Body of pancreas (tissue), 4 donors: ENCODE measurements around the gene GLIPR1L2. TPM values are rescaled to one million over a fixed set of nuclear protein-coding genes. Genes with fewer than 3 reads are reported as not detected.

Experiments
- ATAC-seq: fragments of 150-250 bp; one replicate; pipeline ENCODE4 v1.9.1; 2016
- DNase-seq, 4 donors: peaks; one replicate each; pipeline ENCODE4 v3.0.0-alpha.2; 2019
- H3K27ac ChIP-seq, 4 donors: fragments of 200-600 bp; sonication (generic); 1 replicate in 3 of 4; 2 replicates in 1 of 4; pipeline versions ENCODE4 v1.5.1 to v1.6.1; 2016 to 2019; ENCODE audit warnings: mild to moderate bottlenecking in 1 of 4, mixed read lengths in 1 of 4, moderate library complexity in 1 of 4
- H3K27me3 ChIP-seq, 2 donors: fragments of 200-600 bp; sonication (generic); one replicate each; pipeline ENCODE4 v1.6.0; 2016; ENCODE audit warnings: mild to moderate bottlenecking in 1 of 2
- H3K36me3 ChIP-seq, 2 donors: fragments of 200-600 bp; sonication (generic); replicated peaks in 1 of 2; 2 replicates each; pipeline ENCODE4 v1.5.1; 2016; ENCODE audit warnings: low read depth in 2 of 2; ENCODE audit not compliant: insufficient read depth in 1 of 2
- H3K4me1 ChIP-seq: fragments of 200-600 bp; sonication (generic); one replicate; pipeline ENCODE4 v1.6.0; 2016
- H3K4me3 ChIP-seq, 2 donors: fragments of 200-600 bp; sonication (generic); 1 replicate in 1 of 2; 2 replicates in 1 of 2; pipeline ENCODE4 v1.5.1; 2016 to 2019
- H3K9me3 ChIP-seq, 3 donors: fragments of 200-600 bp; sonication (generic); 1 replicate in 2 of 3; 2 replicates in 1 of 3; pipeline ENCODE4 v1.5.1; 2016
- POLR2A ChIP-seq, 3 donors: fragments of 450-650 bp; IDR thresholded peaks; one replicate each; pipeline ENCODE4 v1.6.1; 2016; ENCODE audit warnings: antibody characterized with exemption in 3 of 3, mild to moderate bottlenecking in 2 of 3
- WGBS, 2 donors: methylation state at CpG; one replicate each; pipeline ENCODE4 v1.1.5; 2017; 5-methylcytosine and 5-hydroxymethylcytosine counted together
- intact Hi-C: fragments of 100-400 bp; cut with DNase I; formaldehyde crosslinking; loops from one replicate; pipeline ENCODE4 v1.15.1; 2023
- total RNA-seq, 2 donors: library from RNA; depleted of rRNA; stranded (reverse); fragments of >200 nt; gene quantifications; one replicate each; pipeline ENCODE4 v1.1.0, GENCODE V29; 2016
- TF ChIP-seq, protein P1 (sequence below), 7 experiments: fragments of 450-650 bp in 4 of 7; fragments of 200-600 bp in 3 of 7; sonication (generic) in 3 of 7; IDR thresholded peaks; one replicate each; pipeline ENCODE4 v1.5.1; 2016 to 2019; ENCODE audit warnings: antibody characterized with exemption in 7 of 7

Gene GLIPR1L2
- total RNA-seq, 2 donors from 2014 or later = 1.6 TPM; not detected in 1

DNA sequence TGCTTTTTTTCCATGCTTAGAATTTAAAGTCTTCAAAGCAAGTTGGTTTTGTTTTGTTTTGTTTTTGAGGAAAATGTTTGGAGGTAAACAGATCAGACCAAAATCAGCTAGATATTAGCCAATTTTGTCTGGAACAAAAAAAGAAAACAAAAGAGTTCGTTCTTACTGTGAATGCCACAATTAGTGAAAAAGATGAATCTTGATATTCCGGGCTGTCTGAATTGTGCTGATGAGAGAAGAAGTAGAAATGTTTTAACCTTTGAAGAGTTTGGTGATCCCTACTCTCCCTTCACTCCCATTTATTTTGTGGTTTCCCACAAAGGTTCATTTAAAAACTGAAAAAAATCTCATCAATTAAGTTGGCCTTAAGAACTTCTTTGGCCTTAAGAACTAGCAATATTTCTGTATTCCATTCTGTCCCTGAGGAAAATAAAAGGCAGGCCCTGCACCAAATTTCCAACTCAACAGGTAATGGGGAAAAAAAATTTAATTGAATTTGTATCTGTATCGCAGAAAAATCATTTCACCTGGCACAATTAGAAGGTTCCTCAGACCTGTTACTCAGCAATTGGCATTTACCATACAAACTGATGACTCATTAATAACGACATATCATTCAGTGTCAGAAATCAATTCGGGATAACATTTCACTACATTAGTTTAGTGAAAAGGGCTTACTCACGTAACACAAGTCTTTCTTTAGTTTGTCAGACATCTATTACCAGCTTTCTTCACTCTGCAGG, 562 bp upstream of the GLIPR1L2 start:
- DNase-seq = no peak
- WGBS, 2 donors = 17 to 22% methylated on average over 6 of the region's 6 CpGs
- peak; percentile 47 for ATAC-seq
- H3K36me3 ChIP-seq = no peaks in the 10 kb centered on the region
- H3K27ac ChIP-seq = peak overlapping the region; percentile 84 to 92 (median 85)
- H3K4me1 ChIP-seq = peaks cover 4% of the 10 kb centered on the region
- TF ChIP-seq, protein P1, sequence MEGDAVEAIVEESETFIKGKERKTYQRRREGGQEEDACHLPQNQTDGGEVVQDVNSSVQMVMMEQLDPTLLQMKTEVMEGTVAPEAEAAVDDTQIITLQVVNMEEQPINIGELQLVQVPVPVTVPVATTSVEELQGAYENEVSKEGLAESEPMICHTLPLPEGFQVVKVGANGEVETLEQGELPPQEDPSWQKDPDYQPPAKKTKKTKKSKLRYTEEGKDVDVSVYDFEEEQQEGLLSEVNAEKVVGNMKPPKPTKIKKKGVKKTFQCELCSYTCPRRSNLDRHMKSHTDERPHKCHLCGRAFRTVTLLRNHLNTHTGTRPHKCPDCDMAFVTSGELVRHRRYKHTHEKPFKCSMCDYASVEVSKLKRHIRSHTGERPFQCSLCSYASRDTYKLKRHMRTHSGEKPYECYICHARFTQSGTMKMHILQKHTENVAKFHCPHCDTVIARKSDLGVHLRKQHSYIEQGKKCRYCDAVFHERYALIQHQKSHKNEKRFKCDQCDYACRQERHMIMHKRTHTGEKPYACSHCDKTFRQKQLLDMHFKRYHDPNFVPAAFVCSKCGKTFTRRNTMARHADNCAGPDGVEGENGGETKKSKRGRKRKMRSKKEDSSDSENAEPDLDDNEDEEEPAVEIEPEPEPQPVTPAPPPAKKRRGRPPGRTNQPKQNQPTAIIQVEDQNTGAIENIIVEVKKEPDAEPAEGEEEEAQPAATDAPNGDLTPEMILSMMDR (IDR thresholded peaks at IDR 0.05) = no peak
- TF ChIP-seq POLR2A (IDR thresholded peaks at IDR 0.05) = no peak
- H3K9me3 ChIP-seq = no peaks in the 10 kb centered on the region
- H3K27me3 ChIP-seq = no peaks in the 10 kb centered on the region
- peak overlapping the region in 1 of 2 donors; percentile 22 for H3K4me3 ChIP-seq
- intact Hi-C loops = no loop called here

GRCh38 chr12:75404231-75404630, 13.3 kb downstream of the GLIPR1L2 start:
- Histone ChIP-seq H3K27ac (no peak overlapping the region), H3K4me3 (no peak overlapping the region), H3K36me3 (no peaks in the 10 kb centered on the region), H3K4me1 (no peaks in the 10 kb centered on the region), H3K27me3 (no peaks in the 10 kb centered on the region), H3K9me3 (no peaks in the 10 kb centered on the region)
- no peak for DNase-seq
- 53 to 63% methylated on average over 1 of the region's 1 CpG for WGBS, 2 donors
- intact Hi-C loops = no loop called here
- TF ChIP-seq, protein P1 (IDR thresholded peaks at IDR 0.05) = no peak
- TF ChIP-seq POLR2A (IDR thresholded peaks at IDR 0.05) = no peak
- ATAC-seq = no peak

- H3K27me3 ChIP-seq = no peaks in the 10 kb centered on the region
- H3K36me3 ChIP-seq = no peaks in the 10 kb centered on the region
- no peak for TF ChIP-seq POLR2A (IDR thresholded peaks at IDR 0.05)
- TF ChIP-seq, protein P1 (IDR thresholded peaks at IDR 0.05) = no peak
- DNase-seq = no peak
- intact Hi-C loops = no loop called here
- H3K4me3 ChIP-seq = no peak overlapping the region
- no peak overlapping the region for H3K27ac ChIP-seq
- ATAC-seq = no peak
- no peaks in the 10 kb centered on the region for H3K9me3 ChIP-seq
- H3K4me1 ChIP-seq = no peaks in the 10 kb centered on the region
Measured at GRCh38 chr12:75407683-75408082, 16.8 kb downstream of the GLIPR1L2 start.

- DNase-seq (no peak), ATAC-seq (no peak)
- WGBS, 2 donors = 89 to 100% methylated on average over 2 of the region's 2 CpGs
- Histone ChIP-seq H3K27me3 (no peaks in the 10 kb centered on the region), H3K9me3 (no peaks in the 10 kb centered on the region), H3K27ac (no peak overlapping the region), H3K4me3 (no peak overlapping the region), H3K36me3 (no peaks in the 10 kb centered on the region), H3K4me1 (no peaks in the 10 kb centered on the region)
- TF ChIP-seq, protein P1 (IDR thresholded peaks at IDR 0.05) = no peak
- TF ChIP-seq POLR2A (IDR thresholded peaks at IDR 0.05) = no peak
- intact Hi-C loops = no loop called here
Measured at GRCh38 chr12:75409830-75410229, 18.9 kb downstream of the GLIPR1L2 start.

DNA sequence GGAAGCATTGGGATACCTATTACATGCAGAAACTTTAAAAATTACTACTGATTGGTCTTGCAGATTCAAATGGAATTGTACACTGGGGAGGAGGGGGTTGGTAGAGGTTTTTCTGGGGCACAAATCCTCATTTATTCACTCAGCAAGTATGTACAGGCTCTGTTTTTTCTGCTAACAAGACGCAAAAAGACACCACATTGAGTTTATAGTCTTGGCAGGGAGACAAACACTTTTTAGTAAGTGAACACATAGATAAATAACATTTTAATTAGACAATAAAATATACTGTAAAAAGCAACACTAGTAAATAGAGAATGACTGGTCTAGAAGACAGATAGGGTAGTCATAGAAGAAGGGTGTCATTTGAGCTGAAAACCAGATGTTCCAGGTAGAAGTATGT, 23.8 kb downstream of the GLIPR1L2 start:
- WGBS, 2 donors = 63 to 83% methylated on average over 1 of the region's 1 CpG
- H3K4me1 ChIP-seq = no peaks in the 10 kb centered on the region
- intact Hi-C loops = no loop called here
- H3K36me3 ChIP-seq = no peaks in the 10 kb centered on the region
- H3K27me3 ChIP-seq = no peaks in the 10 kb centered on the region
- H3K4me3 ChIP-seq = no peak overlapping the region
- ATAC-seq = no peak
- TF ChIP-seq, protein P1 (IDR thresholded peaks at IDR 0.05) = no peak
- no peak for TF ChIP-seq POLR2A (IDR thresholded peaks at IDR 0.05)
- no peak for DNase-seq
- H3K9me3 ChIP-seq = no peaks in the 10 kb centered on the region
- no peak overlapping the region for H3K27ac ChIP-seq
